GM18502 (cell line): Measurements from ENCODE around the gene SMIM44.
A peak's percentile ranks its signal among the peaks of the same experiment; 100 is the strongest.

Experiments
- ATAC-seq: cut with Tn5 transposase; IDR thresholded peaks from one replicate; pipeline ENCODE4 v1.9.1; 2021; ENCODE audit warnings: mild to moderate bottlenecking; ENCODE audit not compliant: unreplicated experiment, poor library complexity

The SMIM44 gene

DNA sequence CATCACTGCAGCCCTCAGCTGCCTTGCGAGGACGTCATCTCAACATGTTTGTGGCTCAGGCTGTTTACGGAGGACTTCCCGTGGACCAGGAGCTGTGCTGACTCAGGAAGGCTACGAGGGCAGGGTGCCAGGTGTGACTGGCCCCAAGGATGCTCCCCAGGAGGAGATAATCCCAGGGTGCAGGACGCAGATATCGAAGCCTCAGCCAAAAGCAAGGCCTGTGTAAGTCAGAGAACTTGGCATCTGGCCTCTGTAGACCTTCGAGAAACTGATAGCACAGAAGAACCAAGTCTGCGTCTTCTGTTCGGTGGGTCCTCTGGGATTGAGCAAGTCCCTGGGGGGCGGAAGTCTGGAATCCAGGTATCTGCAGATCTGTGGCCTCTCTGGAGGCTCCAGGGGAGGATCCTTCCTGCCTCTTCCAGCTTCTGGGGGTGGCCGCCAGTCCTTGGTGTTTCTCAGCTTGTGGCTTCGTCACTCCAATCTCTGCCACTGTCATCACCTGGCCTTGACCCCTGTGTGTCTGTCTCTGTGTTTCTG lies 19.9 kb upstream of the SMIM44 start:
- no peak for ATAC-seq

DNA sequence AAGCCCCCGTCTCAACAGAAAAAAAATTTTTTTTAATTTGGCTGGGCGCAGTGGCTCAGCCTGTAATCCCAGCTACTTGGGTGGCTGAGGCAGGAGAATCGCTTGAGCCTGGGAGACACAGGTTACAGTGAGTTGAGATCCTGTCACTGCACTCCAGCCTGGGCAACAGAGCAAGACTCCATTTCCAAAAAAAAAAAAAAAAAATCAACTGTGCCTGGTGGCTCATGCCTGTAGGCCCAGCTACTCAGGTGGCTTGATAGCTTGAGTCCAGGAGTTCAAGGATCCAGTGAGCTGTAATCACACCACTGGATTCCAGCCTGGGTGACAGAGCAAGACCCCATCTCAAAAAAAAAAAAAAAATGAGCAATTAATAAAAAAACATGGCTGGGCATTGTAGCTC lies 18.5 kb upstream of the SMIM44 start:
- ATAC-seq = no peak

DNA sequence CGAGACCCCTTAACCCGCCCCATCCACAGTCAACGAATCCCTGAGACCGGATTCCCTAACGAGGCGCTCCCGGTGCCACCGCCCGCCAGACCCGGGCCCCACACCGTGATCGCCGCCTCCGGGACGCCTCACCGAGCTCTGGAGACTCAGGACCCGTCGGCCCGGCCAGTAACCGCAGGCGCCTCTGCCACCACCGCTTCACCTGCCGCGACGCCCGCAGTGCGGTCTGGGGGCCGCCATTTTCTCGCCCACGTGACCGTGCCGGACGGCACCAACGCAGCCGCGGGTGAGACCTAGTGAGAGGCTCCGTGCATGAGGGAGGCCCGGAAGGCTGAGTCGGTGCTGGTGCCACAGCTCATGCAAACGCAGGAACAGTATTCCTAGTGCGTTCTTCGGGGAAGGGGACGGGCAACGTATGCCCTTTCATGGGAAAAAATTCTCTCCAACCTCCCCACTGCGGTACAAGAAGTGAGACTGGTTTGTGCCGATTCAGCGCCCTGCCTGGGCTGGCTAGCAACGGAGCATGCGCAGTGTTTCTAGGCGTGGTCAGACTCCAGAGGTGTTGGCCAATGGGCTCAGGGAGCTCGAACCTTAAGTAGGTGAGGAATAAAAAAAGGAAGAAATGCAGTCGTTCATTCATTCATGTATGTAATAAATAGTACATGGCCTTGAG lies 17.3 kb upstream of the SMIM44 start, which contains the start of gene DOHH:
Gene DOHH, minus strand, starts transcription at position 246 of the 673 bp plus-strand sequence. CDS start 3,860 bp downstream, outside the sequence.
- peak; percentile 84 for ATAC-seq

DNA sequence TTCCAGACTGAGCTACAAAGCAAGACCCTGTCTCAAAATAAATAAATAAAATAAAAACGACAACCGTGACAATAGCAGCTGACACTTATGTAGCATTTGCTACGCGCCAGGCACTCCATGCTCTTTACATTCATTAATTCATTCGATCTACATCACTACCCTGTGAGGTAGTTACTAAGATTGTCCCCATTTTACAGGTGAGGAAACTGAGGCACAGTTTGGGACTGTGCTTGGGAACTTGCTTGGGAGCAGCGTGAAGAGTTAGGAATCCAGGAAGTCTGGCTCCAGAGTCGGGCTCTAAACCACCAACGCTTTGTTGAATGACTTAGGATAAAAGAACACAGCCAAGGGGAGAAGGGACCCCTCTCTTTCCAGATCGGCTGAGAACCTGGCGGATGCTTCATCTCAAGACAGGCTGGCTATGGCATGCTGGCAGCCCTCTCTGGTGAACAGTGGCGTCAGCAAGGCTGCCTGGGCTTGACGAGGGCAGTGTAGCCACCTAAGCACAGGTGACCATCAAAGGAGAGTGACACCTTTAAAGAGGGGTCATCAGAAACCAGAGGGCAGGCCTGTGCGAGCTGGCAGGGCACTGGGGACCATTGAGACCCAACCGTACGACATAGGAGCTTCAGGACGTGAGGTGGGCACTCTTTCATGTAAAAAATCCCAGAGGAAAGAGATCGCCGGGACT lies 16.6 kb upstream of the SMIM44 start:
- ATAC-seq = peak; percentile 3

DNA sequence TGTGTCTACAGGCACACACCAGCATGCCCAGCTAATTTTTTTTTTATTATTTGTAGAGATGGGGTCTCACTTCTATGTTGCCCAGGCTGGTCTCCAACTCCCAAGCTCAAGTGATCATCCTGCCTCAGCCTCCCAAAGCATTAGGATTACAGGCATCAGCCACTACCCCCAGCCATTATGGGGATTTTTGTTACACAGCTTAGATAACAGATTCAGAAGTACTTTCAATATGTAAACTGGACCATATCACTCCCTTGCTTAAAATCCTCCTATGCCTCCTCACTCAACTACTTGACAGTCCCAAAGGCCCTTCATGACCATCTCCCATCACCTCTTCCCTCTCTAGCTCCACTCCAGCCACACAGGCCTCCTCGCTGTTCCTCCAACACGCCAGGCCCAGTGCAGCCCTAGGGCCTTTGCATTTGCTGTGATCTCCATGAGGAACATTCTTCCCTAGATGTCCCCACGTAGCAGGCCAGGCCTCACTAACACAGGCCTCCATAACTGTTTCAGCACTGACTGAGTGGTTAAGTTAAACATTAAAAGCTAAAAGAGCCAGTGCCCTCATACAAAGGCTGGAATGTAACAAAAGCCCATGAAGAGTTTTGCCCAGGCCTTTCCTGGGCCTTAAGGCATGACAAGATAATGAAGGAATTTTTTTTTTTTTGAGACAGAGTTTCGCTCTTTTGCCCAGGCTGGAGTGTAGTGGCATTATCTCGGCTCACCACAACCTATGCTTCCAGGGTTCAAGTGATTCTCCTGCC lies 14.7 kb upstream of the SMIM44 start:
- ATAC-seq = no peak

DNA sequence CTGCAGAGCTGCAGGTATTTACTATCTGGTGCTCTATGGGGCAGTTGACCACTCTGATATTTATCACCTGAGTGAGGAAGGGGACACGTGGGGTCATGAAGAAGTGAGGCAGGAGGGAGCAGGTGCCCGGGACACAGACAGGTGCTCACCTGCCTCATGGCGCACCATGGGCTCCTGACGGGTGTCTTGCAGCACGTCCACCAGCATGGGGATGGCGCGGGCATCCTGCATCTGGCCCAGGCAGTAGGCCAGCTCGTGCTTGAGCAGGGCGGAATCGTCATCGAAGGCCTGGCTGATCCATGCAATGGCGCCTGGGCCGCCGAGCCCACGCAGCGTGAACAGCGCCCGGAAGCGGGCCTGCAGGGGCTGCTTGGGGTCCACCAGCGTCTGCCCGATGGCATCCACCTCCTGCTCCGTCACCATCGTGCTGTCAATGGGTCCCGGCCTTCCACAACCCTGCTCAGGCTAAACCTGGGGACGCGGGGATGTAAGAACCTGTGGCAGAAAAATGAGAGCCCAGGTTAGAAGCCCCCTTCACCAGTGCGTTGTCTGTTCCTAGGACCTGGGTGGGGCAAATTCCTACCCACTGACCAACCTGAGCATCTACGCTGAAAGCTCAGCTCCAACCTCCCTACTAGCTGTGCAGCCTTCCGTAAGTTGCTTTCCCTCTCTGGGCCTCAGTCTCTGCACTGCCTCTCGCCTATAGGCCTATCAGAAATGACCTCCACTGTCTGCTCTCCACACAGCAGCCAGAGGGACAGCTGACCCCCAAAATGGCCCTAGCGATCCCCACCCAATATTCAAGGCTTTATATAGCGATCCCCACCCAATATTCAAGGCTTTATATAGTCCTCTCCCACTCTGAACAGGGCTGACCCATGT lies 13.4 kb upstream of the SMIM44 start:
- ATAC-seq = no peak

DNA sequence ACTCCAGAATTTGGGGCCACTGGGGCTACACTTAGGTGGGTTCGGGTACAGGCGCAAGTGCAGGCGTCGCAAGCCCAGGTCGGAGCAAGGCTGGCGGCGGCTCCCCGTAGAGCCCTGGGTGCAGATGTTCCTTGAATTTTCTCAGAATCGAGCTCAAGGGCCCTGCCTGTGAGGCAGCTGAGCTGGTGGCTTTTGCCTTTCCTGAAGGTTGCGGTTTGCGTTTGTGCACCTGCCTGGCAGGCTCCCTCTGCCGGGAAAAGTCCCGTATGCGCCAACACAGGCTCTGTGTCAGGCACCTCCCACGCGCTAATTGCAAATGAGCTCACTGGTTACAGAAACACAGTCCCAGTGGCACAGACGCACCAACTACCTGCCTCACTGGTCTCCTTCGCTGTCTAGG lies 11.3 kb upstream of the SMIM44 start:
- ATAC-seq = no peak

DNA sequence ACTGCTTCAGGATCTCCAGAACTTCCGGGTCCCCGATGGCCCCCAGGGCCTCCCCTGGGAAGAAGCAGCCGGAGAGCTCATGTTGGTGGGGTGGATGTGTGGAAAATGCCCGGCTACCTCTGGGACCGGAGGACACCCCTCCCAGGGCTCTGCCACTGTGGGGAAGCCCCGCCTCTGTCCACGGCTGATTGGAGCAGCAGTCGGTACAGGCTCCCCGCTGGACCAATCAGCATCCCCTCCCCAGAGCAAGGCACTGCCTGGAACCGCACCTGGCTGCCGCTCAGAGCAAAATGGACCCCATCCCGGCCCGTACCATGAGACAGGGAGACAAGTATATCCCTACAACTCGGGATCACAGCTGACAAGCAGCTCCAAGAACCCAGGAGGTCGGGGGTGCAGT lies 10.8 kb upstream of the SMIM44 start:
- no peak for ATAC-seq

DNA sequence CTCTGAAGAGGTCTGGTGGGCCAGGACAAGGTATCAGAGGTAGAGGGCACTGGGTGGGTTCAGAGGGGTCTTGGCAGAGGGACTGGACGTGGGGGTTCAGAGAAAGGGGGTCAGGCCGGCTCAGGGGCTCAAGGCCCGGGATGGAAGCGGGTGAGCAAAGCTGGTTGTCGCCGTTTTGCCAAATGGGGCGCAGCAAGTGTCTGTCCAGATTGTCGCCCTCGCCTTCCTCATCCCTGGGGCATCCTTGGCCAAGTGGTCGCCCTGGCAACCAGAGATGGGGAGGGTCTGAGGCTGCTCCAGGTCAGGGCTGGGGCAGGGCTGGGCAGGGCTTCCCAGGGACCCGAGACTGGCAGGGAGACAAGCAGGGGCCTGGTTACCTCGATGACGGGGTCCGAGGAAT lies 10.4 kb upstream of the SMIM44 start:
- ATAC-seq = no peak

DNA sequence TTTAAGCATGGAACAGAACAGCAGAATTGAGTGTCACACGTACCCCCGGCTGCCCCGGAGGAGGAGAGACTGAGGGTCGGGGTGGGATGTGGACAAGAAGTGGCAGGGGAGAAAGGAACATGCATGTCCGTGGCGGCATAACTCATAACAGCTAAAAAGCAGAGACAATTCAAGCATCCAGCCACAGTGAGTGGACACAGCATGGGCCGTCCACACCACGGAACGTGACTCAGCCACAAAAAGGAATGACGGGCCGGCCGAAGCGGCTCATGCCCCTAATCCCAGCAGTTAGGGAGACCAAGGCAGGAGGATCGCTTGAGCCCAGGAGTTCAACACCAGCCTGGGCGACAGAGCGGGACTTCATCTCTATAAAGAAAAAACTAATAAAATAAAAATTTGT lies 9.7 kb upstream of the SMIM44 start:
- ATAC-seq = no peak

DNA sequence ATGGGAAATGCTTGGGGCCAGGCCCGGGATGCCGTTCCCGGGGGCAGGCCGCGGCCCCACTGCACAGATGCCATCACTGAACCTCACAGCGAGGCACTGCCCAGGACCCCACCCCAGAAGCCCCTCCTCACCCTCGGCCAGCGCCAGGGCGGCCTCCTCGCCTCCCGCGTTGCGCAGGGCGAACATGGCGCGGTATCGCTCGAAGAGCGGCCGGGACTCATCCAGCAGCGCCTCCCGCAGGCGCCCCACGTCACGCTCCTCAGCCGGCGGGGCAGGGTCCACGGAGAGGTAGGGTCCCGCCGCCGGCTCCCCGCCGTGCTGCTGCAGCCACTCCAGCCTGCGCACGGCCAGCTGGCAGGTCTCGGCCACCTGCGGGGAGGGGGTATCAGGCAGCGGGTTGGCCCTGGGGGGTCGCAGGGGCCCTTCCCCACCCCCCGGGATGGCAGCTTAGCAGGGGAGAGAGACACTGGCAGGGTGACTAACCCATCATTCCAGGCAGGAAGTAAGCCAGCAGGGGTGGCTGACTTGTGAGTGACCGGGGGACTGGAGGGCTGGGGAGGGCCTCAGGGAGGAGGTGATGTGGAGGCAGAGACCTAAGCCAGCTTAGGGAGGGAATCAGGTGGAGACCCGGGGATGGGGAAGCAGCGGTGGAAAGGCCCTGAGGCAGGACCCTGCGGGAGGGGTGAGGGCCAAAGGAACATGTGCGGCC lies 9.0 kb upstream of the SMIM44 start:
- no peak for ATAC-seq

DNA sequence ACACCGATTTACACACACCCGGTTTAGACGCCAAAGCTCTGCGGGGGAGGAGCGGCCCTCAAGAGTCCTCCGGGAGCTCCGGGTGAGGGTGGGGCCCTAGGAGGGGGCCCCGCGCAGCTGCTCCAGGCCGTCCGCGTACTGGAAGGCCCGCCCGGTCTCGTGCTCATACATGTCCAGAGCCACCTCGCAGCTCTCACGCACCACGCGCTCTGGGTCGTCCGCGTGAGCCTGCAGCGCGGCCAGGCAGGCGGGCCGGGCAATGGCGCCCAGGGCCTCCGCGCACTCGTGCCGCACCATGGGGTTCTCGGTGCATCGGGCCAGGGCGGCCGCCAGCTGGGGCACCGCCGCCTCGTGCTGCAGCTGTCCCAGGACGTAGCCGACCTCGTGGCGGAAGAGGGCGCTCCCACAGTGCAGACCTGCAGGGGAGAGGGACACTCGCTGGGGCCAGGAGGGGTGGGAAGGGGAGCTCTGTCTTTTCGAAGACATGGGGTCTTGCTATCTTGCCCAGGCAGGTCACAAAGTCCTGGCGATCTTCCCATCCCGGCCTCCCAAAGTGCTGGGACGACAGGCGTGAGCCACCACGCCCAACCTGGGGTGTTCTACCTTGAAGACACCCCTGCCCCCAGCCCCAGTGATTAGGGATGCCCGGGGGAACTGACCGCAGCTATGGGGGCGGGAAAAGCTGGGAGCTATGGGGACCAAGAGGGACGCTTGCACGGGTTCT lies 8.3 kb upstream of the SMIM44 start:
- ATAC-seq = no peak

DNA sequence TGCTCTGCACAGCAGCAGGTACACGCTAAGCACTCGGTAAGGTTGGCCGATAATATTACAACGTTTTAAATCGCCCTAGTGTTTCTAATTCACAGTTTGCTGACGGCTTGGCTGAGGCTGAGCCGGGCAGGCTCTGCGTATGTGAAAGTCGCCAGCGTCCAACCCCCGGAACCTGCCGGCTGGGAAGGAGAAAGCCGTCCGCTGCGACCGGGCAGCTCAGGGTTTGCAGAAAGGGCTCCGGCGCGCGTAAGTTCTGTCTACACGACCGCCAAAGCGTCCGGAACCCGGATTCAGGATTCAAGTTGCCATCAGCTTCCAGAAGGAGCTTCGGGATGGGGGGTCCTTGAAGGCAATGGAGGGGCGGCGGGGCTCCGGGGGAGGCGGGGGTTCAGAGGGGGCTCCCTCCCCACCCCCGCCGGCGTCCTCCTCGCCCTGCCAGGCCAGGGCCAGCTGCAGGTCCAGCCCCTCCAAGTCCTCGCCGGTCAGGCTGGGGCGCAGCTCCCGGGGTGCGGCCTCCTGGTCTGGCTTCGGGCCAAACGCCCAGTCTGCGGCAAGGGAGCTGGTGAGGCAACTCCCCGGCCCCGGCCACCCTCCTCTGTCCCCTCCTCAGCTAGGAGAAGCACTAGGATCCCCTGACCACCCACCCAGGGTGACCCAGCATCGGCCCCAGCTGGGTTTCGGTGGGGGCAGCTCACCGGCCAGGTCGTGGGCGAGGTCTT lies 575 bp downstream of the SMIM44 start:
- no peak for ATAC-seq

DNA sequence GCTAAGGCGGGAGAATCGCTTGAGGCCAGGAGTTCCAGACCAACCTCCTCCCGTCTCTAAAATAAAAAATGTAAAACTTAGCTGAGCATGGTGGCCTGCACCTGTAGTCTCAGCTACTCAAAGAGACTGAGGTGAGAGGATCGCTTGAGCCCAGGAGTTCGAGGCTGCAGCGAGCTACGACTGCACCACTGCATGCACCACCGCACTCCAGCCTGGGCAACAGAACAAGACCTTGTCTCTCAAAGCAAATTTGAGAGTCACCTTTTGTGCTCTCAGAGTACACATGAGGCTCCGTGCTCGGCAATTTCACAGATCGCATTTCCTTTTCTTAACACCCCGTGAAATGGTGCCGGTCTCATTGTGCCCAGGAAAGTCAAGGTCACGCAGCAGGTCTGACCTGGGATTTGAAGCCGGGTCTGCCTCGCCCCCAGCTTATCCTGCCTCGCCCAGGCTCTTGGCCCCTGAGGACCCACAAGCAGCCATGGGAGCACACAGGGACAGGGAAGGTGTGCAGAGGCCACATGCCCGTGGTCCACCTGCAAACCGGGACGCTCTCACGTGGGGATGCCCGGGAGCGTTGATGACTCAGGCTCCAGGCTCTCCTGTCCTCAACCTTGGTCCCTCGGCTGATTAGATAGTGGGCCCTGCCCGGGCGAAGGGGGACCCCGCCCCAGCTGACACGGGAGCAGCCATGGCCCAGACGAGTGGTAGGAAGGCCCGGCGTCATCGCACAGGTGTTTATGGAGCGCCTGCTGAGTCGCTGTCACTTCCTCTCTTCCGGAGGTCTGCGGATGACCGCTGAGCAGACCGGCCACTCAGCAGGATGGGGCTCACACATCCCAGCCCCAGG lies 1.8 kb downstream of the SMIM44 start:
- ATAC-seq = no peak

DNA sequence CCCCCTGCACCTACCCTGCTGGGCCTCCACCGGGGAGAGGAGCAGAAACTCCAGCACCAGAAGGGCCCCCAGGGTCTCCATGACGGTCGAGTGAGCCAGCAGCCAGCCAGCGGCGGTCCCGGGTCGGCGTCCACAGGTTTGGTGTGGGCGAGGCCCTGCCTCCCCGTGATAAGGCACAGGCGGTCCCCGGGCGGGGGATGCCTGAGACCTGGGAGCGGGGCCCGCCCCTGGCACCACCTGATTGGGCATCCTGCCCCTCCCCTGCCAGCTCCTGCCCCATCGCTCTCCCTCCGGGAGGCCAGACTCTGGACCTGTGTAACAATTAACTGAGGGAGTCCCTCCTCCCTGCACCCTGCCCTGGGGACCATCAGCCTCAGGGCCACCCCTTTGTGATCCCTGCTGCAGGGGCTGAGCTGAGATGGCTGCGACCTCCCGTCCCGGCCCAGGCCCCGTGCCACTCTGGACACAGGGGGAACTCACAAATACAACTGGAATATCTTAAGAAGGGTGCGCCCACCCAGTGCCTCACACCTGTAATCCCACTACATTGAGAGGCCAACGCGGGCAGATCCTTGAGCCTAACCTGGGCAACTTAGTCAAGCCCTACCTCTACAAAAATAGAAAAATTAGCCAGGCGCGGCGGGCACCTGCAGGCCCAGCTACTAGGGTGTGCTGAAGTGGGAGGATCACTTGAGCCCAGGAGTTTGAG lies 2.7 kb downstream of the SMIM44 start, which contains the start of gene SMIM24:
Gene SMIM24, minus strand, starts transcription at position 143 of the 709 bp plus-strand sequence. Its CDS starts 62 bp downstream, at position 81.
- ATAC-seq = no peak

DNA sequence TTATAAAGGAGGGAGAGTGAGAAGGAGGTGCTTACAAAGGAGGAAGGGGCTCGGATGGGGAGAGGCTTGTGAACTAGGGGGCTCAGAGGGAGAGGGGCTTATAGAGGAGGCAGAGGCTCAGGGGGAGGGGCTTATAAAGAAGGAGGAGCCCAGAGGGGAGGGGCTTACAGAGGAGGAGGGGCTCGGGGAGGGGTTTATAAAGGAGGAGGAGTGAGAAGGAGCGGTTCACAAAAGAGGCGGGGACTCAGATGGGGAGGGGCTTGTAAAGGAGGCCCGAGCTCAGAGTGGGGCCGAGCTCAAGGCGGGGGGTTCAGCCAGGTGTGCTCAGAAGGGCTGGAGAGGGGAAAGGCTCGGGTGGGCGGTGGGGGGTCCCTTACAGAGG lies 3.4 kb downstream of the SMIM44 start:
- ATAC-seq = no peak
